ENCODE data around the gene VSTM4.

Gene VSTM4

DNA sequence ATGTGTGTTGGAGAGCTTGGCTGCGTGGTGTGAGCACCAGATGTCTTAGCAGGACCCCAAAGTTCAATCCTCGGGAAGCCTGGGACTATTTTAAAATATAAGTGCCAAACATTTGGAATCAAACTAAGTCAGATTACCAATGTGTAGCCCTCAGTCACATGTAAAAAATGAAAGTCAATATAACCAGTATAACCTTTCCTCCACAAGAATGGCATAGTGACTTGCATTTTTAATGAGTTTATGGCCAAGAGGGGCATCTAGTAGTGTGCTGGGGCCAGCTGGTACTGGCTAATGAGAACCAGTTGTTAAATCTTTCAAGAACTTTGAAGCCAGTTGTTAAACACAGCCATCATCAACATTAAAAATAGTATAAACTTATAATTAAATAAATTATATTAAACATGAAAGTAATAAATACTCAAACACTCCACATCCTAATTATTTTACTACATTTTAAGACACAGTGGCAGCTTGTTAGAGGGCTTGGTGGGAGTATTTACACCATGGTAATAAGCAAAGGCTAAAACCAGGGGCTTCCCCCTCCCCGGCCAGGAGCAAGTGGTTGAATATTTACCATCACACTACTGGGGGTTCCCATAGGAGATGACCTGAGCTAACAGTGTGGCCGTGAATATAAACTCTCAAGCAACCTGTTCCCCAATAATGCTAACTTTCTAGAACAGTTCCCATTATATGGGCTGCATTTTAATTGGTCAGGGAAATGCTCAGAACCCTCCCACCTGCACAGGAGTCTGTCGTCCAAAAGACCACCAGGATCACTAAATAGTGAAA lies 26.4 kb upstream of the VSTM4 start:
- no peak for DNase-seq

DNA sequence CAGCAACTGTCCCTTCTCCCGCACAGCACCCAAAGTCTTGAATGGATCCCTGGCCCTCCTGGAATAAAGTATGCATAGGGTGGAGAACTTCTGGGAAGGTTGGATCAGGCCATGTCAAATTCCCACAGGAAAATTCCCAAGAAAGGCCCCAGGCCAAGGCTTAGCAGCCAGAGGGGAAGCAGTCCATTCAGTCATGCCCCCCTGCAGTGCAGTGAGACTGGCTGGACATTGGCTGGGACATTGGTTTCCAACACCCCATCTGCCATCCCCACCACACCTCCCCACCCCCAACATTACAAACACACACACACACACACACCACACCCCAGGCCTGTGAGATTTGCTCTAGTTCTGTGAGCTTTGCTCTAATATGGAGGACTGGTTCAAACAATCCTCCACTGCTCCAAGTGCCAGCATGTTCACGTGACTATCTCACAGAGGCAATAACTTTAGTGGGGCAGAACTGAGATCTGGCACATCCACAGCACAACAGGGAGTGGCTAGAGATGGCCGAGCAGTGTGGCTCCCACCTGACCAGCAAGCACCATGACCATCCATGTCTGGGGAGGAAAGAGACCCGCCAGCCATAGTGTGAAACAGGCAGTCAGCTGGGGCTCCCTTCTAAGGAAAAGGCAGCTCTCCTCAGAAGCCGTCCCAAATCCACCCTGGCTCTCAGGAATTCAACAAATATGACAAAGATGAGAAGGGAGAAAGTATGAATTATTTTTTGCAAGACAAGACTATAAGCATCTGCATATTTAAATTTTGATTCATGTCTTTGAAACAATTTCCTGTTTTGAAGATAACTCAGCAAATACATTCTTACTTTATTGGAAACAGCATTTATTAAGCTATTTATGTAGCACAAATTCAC lies 25.2 kb upstream of the VSTM4 start:
- no peak for DNase-seq

DNA sequence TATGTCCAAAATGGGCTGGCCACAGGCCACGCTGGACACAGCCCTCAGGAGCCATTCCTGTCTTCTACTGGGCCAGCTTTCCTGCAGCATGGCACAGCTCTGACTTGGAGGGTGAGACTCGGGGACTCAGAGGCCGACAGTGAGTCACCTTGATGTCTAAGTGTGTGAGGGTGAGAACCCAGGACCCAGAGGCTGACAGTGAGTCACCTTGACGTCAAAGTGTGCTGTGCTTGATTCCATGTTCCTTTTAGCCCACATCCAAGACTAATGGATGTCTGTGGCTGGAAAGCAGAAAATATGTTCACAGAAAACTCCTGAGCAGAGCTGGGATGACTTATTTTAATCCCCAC lies 24.5 kb upstream of the VSTM4 start:
- no peak for DNase-seq

DNA sequence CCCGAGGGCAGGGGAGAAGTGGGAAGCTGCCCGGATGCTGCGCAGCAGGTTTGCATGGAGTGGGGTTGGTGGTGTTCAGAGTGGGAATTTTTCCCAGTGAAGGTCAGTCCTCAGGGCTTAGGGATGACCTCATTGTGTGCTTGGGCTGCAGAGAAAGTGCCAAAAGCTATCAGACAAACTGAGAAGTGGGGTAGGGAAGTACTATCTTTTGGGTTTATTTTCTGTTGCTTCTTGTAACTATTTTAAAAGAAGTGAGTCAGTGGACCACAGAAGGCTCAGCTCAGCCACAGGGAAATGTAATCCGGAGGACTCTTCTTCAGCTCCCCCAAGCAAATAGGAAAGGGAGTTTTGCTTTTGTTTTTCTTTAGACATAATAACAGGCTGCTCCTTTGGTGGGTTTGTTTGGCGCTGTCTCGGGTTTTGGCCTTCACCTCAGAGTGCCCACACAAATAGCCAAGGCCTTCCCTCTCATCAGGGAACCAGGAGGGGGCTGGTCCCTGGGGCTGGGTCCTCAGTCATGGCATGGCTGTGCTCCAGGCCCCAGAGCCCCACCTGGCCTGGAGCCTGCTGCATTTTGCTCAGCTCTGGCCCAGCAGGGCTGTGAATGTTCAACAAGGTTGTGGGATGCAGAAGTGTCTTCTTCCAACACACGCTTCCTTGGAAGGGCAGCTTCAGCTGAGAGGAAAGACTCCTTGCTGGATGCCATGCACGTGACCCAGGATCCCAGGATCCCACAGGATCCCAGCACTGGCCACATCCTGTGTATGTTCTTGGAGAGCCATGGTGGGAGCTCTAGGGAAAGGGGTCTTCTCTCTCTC lies 23.9 kb upstream of the VSTM4 start:
- no peak for DNase-seq

DNA sequence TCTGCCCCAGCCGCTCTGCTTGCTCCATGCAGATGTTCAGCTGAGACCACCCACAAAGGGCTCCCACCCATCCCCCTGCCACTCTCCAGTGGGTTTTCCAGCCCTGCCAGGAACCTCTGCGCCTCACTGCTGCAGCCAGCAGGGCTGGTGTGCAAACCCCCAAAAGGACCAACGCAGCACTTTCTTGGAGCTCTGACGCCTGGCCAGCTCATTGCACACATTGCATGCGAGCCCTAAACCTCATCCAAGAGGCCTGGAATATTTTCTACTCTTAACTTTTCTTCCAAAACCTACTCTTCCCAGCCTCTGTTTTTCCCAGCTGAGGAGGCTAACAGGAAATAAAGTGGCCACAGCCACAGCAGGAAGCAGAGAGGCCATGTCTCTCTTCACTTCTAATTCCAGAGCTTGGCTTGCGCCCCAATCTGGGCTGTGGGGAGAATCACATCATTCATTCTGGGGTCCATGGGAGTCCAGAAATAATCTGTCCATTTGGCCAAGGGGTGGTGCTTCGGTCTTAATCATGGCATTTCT lies 23.1 kb upstream of the VSTM4 start:
- no peak for DNase-seq

DNA sequence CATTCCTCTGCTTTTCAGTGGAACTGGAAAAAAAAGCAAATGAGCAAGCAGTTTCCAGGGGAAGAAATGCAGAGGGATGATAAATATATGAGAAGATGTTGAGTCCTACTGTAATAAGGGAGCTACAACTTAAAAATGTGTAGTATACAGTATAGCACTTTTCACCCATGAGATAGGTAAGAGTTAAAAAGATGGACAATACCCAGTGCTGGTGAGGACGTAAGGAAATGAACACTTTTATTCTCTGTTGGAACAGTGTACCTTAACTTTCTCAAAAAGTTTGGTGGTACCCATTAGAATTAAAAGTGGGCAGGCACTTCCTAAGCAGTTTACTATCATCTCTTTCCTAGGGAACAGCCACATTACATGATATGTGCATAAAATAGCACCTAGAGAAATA lies 21.2 kb upstream of the VSTM4 start:
- DNase-seq: no peak

DNA sequence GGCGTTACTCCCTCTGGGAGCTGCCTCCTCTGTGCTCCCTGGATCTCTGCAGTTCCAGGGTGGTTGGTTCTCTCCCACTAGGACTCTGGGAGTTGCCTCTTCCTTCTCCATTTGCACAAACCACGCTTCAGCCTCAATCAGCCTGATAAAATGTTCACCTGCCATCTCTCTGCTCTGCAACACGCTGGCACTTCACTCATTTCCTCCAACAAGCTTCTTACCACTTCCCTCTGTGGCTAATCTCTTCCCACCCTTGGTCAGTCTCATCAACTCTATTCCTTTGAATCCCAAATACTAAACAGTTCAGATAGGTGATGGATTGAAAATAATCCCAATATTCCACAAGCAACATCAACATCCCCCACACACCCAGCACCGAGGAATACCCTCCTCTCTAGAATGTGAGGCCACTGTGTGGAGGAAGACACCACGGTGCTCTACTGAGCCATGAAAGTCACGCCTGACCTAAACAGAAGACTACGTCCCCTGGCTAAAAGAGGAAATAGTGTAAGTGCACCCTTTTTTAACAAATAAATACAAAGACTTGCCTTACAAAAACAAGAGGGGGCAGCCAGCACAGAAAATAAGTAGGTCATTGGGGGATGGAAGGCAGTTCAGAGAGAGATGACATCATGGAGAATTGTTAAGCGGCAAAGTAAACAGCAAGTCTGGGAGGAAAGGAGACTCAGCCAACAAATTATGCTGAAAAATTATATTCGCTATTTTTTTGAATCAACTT lies 20.4 kb upstream of the VSTM4 start:
- no peak for DNase-seq

DNA sequence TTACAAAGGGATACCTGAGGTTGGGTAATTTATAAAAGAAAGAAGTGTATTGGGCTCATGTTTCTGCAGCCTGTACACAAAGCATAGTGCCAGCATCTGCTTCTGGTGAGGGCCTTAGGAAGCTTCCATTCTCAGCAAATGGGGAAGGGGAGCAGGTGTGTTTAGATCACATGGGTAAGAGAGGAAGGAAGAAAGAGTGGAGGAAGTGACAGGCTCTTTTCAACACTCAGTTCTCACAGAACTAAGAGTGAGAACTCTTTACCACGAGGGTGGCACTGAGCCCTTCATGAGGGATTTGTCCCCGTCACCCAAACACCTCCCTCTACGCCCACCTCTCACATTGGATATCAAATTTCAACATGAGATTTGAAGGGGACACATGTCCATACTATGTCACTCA lies 19.0 kb upstream of the VSTM4 start:
- no peak for DNase-seq

DNA sequence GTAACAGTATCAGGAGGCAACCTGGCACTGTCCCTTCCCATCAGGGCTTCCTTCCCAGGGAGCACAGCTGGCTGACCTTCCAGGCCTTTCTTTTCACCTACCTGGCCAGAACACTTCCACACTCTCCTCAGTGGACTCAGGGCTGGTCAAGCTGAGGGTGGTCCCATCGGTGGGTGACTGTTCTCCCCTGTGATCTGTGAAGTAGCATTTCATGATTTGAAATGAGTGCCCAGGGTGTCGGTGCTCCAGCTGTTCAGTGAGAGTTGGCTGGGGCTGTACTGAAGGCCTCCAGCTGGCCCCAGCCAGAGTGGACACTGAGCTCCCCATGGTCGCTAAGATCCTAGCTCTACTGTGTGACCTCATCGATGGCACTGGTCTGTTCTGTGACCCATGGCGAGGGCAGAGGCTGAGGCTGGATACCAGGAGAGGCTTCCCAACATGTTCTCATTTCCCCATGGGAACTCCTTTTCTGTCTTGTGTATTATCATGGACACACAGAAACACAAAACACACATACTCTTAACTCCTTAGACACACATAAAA lies 18.5 kb upstream of the VSTM4 start, which contains the start of gene FAM170B:
Gene FAM170B (minus strand): TSS at position 316 of the 543 bp plus-strand sequence. CDS start 103 bp downstream, at position 213.
- DNase-seq: no peak

DNA sequence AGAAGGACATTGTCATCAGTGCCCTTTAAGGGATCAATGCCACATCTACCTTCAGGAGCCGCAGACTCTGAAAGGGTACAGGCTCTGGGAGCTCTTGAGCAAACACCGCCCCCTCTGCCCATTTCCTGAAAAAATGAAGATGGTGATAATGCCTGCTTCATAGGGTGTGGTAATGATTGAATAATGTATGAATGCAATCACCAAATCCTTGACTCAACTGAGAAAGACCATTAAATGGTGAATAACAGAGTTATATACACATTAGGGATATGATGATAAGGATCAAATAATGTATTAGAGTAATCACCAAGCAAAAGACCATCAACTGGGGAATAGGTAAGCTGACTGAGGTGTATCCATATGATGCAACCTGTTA lies 17.0 kb upstream of the VSTM4 start:
- no peak for DNase-seq

DNA sequence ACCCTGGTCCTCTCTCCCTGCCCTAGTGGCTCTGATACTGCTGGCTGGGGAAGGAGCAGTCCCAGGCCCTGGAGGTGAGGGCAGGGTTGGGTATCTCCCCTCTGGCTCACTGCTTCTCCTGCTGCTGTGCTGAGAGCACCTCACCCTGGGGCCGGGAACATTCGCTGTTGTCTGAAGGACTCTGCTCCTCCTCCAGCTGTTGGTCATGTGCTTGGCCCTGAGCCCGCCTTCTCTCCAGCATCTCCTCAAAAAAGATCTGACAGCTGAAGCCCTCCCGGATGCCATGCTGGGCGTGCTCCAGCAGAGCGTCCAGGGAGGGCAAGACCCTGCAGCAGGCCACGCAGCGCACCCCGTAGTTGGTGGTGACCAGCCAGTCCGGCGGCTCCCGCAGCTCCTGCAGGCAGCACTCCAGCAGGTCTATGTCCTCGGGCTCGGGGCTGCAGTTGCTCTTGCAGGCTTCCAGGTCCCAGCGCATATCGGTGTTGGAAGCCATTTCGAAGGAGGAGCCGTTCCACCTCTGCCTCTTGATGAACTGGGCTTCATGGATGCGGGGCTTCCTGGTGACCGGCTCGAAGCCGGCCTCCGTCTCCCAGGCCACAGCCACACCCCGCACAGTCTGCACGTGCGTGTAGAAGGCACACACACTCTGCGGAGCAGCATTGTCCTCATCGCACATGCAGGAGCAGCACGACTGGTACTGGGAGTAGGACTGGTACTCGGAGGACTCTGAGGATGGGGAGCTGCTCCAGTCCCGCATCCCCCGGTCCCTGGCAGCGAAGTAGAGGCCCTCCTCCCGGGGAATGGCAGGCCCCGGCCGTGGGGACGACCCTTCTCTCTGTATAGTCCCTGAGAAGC lies 16.4 kb upstream of the VSTM4 start:
- DNase-seq: no peak

DNA sequence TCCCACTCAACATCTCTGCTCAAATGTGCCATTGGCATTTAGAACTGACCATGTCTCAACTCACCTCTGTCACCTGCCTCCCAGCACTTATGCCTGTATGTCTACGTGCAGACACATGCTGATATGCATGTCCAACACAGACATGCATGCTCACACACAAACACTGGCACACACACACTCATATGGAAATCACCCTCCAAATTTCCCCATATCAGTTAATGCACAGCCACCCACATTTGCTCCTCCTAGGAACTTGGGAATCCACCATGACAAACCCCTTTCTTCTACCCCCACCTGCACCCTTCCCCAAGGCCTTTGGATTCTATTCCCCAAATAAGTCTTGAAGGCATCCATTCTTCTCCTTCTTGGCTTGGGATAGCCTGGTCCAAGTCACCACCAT lies 14.1 kb upstream of the VSTM4 start:
- DNase-seq: no peak

DNA sequence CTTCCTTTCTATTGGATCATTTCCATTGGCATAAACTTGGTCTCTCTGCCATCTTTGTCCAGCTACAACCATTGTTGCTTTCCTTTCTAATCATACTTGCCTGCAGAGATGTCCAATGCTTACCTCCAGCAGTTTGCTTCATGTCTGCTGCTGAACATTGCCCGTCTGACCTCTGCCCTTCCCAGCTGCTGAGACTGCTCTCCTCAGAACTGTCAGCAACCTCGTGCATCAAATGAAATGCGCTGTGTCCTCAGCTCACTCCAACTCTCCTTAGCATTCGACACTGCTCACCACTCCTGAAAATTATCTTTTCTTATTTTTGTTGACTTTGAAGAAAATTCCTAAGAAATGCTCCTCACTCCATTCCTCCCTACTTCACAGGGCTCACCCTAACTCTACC lies 13.5 kb upstream of the VSTM4 start:
- no peak for DNase-seq

DNA sequence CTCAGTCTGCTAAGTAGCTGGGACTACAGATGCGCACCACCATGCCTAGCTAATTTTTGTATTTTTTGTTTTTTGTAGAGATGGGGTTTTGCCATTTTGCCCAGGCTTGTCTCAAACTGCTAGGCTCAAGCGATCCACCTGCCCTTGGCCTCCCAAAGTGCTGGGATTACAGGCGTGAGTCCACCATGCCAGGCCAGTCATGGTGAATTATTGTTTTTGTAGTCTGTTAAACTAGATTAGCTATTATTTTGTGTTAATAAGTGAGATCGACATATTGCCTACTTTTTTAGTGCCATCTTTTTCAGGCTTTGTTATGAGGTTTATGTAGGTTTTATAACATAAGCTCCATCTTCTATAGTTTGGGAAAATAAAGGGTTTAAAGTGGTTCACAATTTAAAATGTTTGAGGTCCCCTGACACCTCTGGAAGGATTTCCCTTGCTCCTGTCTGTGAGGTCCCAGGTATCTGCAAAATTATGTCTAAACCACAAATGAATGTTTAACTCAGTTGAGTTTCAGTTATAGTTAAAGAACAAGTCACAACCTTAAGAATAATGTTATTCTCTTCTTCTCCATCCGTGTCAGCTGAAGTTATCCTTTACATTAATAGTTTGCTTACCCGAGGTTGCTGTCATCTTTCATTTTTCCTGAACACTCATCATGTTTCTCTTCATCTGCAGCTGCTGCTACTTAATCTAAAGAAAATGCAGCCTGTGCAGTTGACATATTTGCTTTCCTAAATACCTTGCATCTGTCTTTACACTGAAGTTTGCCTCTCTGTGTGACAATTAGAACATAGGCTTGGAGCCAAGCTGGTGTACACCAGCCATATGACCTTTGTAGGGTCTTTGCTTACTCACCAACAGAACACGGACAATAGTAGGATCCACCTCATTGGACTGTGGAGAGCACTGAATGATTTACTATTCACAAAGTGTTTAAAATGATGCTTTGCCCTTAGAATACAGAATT lies 8.9 kb upstream of the VSTM4 start:
- DNase-seq: no peak

DNA sequence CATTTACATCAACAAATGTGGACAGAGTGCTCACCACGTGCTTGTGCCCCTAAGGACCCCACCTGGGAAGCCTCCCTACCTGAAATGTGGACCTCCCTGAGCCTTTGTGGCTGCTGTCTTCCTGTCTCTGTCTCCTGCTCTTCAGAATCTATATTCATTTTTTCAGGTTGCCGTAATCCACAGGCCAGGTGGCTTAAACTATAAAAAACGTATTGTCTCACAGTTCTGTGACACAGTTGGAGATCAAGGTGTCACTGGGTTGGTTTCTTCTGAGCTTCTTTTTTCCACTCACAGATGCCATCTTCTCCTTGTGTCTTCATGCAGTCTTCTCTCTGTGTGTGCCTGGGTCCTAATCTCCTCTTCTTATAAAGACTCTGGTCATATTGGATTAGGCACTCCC lies 5.6 kb upstream of the VSTM4 start:
- no peak for DNase-seq

DNA sequence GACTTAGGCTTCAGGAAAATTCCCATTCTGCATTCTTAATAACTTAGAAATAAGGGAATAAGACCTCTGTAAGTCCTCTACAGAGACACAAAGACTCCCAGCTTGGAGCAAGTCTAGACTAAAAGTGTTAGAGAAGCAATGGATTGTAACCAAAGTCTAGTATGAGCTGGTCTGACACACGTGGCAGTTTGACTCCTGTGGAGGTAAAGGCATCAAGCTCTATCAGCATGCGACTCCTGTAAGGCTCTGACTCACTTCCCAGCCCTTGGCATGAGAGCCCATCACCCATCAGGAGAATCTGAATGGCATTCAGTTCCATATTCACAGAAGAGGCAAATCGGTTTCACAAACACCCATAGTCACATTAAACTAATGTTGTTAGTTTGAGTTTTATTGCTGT lies 4.4 kb upstream of the VSTM4 start:
- no peak for DNase-seq

DNA sequence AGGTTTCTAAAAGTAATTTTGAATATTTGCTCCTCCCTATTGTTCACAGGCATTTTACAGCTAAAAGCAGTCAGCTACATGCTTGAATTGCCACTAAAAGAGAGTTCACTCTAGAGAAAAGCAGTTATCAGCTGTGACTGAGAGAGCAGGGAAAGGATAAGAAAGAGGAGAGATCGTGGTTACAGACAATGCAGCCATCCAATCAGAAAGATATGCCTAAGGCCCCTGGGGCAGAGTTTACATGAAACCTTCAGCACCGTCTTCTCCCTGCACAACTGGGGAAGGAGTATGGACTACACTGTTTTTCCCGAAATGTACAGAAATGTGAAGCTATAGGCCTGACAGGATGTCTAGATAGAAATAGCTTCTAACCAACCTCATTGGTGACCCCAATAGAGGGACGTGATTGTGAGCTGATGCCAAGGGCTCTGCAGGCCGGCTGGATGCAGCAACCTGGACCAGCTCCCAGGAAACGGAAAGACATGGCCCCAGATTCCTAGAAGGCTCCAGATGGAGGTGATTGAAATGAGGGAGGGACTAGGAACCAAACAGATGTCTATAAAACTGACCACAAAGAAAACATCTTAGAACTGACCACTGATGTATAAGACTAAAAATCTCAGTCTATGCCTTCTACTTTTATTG lies 3.2 kb upstream of the VSTM4 start:
- no peak for DNase-seq

DNA sequence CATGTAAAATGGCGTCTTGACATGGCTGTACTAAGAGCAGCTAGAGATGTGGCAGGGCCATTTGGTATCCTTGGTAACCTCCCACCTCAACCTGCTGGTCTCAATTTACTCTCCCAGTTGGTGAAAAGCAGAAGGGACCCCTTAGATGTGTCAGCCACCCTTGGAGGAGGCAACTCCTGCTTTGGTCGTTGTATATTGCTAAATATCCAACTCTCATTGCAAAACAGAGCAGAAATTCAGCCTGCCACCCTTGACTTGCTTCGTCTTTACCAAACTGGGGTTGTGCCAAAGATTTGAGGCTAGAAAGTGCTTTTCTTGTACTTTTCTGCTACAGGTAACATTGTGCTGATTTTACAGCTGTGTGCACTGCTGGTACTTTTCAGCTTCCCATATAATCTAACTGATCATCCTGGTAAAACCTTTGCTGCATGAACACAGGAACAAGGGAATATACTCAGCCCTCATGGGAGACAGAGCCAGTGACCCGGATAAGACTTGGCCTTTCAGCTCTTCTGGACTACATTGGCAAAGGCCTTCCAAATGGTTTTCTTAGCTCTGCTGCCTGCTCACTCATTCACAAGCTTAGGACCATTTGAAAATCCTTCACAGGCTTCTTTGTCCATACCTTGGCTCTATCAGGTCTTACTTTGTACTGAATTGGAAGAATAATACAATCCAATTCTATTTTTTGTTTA lies 2.2 kb upstream of the VSTM4 start:
- DNase-seq: no peak
